ENCODE data around the gene COTL1.

The COTL1 gene

GRCh38 chr16:84617791-84618580 is at the start of gene COTL1:
TSS of gene COTL1 (minus strand) at chr16:84618078. CDS start at chr16:84617914, 164 bp downstream.
- DNase-seq (ENCODE audit: low read depth, low spot score) = peak; percentile 99

- DNase-seq (ENCODE audit: low read depth, low spot score) = no peak
Measured at GRCh38 chr16:84665843-84666242, 48.0 kb upstream of the COTL1 start.

GRCh38 chr16:84665359-84665758 is 47.5 kb upstream of the COTL1 start:
- DNase-seq (ENCODE audit: low read depth, low spot score) = no peak

DNA sequence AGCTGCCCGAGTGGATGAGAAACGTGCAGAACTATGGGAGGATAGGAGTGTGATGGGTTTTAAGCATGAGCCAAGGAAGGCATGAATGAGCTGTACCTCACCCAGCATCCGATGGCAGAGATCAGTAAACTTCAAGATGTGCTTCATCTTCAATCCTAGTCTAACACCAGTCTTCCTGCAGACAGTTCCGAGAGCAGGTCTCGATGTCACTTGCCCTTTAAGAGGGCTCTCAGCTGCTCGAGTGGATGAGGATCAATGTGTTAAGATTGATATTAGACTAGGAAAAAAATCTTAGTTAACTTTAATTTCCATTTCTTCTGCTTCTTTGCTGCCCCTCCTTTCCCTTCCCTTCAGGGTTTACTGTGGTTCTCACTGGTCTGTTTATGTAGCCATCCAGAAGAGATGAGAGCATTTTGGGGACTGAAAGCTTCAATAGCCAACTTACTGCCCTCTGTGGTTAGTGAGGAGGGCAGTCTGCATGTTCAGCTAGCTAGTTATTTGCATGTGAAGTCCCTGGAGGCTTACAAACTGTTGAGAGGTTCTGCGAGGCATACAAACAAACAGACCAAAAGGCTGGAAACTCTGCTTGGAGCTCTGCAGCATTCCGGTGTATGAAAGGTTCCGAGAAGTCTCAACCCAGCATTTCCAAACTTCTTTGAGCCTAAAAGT is 45.7 kb upstream of the COTL1 start:
- no peak for DNase-seq (ENCODE audit: low read depth, low spot score)

DNA sequence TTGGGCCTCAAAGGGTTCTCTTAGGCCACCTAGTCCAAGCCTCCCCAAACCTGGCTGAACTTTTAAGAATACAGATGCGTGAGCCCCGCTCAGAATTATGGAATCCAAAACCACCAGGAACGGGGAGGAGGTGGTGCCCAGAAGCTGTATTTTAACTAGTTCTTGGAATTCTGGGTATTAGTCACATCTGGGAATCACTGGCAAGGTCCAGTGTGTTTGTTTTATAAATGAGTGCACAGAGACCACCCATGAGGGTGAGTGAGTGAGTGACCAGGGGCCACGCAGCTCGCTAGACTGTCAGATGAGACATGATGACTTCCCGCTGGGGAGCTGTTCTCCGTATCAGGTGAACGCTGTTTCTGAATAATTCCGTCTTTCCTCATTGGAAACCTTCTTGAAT is 44.6 kb upstream of the COTL1 start:
- DNase-seq (ENCODE audit: low read depth, low spot score) = no peak

DNA sequence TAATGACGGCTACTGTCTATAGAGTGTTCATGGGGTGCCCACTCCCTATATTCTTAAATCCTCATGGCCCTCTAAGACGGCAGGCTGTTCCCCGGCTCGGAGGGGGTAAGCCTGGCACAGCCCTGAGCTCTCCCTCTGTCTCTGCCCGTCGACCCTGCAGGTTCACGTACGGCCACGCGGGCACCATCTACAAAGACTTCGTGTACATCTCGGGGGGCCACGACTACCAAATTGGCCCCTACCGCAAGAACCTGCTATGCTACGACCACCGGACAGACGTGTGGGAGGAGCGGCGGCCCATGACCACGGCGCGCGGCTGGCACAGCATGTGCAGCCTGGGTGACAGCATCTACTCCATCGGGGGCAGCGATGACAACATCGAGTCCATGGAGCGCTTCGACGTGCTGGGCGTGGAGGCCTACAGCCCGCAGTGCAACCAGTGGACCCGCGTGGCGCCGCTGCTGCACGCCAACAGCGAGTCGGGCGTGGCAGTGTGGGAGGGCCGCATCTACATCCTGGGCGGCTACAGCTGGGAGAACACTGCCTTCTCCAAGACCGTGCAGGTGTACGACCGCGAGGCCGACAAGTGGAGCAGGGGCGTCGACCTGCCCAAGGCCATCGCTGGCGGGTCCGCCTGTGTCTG is 43.7 kb upstream of the COTL1 start:
- no peak for DNase-seq (ENCODE audit: low read depth, low spot score)

DNA sequence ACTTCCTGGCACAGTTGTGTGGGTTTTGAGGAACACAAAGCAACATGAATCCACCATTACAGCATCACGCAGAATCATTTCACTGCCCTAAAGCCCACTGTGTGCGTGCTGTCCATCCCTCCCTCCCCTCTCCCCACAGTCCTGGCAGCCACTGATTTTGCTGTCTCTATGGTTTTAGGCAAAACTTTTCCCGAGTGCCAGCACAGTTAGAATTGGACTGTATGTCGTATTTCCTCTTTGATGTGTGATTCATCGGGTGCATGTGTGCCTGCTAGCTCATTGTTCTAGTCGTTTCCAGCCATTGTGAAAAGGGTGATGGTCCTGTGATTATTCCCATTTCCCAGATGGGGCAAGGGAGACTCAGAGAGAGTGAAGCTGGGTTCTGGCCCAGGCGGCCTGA is 43.1 kb upstream of the COTL1 start:
- peak; percentile 30 for DNase-seq (ENCODE audit: low read depth, low spot score)

GRCh38 chr16:84659656-84660300 is 41.9 kb upstream of the COTL1 start:
- no peak for DNase-seq (ENCODE audit: low read depth, low spot score)

DNA sequence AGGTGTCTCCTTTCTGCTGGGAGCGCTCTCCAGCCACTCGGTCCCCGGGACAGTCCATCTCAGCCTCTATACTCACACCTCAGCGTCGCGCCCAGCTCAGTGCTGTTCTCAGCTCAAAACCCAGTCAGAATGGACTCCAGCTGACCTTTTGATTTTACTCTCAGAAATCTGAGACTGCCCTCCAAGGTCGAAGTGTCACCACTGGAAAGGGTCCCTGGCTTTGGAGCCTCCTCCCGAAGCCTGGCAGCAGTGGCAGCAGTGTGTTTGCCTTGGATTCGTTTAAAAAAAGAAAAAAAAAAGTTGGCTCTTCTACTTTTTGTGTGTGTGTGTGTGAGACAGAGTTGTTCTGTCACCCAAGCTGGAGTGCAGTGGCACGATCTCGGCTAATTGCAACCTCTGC is 40.8 kb upstream of the COTL1 start:
- no peak for DNase-seq (ENCODE audit: low read depth, low spot score)

- no peak for DNase-seq (ENCODE audit: low read depth, low spot score)
Measured at GRCh38 chr16:84657229-84657837, 39.5 kb upstream of the COTL1 start.

DNA sequence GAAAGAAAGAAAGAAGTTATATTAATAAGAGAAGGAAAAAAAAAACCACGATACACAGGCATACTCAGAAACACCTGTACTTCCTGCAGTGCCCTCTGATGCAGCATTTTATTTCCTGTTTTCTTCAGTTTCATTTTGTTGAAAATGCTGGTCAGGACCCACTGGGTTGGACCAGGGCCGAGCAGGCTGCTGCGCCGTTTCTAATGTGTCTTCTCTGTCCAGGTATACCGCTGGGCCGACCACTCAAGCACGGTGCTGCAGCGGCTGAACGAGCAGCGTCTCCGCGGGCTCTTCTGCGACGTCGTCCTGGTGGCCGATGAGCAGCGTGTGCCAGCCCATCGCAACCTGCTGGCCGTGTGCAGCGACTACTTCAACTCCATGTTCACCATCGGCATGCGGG is 38.8 kb upstream of the COTL1 start:
- DNase-seq (ENCODE audit: low read depth, low spot score) = no peak

GRCh38 chr16:84654998-84655397 is 37.1 kb upstream of the COTL1 start:
- no peak for DNase-seq (ENCODE audit: low read depth, low spot score)

GRCh38 chr16:84654238-84654637 is 36.4 kb upstream of the COTL1 start:
- DNase-seq (ENCODE audit: low read depth, low spot score) = no peak

GRCh38 chr16:84652566-84652965 is 34.7 kb upstream of the COTL1 start:
- no peak for DNase-seq (ENCODE audit: low read depth, low spot score)

GRCh38 chr16:84650062-84650991 is 32.4 kb upstream of the COTL1 start:
- DNase-seq (ENCODE audit: low read depth, low spot score) = peak; percentile 51

- DNase-seq (ENCODE audit: low read depth, low spot score) = no peak
Measured at GRCh38 chr16:84649511-84649861, 31.6 kb upstream of the COTL1 start.

DNA sequence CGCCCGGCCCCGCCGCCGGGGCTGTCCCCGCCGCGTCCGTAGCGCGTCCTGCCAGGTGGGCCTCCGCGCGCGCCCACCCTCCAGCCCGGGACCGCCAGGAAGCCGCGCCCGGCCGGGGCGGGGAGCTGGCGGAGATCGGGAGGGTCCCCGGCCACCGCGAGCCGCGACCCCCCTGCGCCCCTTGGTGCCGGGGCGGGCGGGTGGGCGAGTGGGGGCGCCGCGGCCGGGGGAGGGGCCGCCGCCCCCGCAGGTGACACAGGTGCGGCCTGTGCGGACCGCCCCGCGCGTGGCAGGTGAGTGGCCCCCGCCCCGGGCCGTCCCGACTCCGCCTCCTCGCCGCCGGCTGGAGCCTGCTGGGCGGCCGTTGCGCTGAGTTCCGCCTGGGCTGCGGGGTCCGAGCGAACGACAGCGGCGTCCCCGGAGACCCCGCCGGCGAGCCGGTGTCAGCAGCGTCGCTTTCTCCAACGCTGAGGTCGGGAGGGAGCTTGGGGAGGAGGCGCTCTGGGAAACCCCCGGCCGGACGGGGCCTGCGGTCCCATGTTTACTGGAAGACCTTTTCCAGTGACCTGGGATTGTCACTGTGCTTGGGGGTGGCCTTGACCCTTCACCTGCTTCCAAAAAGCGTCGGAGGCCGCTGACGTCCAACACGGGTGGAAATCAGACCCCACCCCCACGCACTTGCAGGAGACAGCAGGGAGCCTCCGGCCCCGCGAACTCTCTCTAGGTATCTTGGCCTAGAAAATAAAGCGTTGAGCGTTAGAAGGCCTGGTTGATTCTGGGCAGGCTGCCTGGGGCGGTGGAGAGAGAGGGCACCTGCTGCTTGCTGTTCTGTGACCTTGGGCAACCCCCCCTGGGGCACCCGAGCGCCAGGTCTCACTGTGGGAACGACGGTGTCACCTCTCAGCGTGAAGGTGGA is 31.0 kb upstream of the COTL1 start:
- peak; percentile 35 for DNase-seq (ENCODE audit: low read depth, low spot score)

DNA sequence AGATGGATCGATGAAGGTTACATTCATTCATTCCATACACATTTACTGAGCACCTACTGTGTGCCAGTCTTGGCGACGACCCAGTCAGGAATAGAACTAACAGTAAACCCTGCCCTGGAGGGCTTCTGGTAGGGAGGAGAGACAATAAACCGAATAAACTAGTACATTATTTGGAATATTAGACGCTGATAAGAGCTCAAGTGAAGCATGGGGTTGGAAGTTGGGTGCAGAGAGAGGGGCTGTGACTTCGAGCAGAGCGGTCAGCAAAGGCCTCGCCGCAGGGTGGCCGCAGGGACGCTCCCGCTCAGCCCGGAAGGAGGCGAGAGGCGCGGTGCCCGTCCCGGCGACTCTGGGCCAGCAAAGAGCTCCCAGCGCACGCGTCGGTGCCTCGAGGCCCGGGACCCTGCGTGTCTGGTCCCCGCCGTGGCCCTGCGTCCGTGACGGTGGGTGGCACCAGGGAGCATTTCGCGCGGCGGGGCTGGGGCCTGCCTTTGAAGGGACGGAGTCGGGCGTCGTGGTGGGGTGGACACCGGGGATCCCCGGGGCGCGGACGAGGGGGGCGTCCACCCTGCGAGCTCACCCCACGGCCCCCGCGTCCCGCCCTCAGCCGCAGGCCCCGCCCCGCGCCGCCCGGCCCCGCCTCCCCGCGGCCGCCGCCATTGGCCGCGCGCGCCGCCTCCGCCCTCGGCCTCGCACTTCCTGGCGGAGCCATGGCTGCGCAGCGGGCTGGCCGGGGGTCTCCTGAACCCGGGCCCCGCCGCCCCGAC is 30.1 kb upstream of the COTL1 start, which contains the start of gene KLHL36:
KLHL36 (plus strand) TSS at position 684 of the 767 bp plus-strand sequence. CDS start 2,357 bp downstream, outside the sequence.
- peak; percentile 77 for DNase-seq (ENCODE audit: low read depth, low spot score)

GRCh38 chr16:84643674-84644073 is 25.8 kb upstream of the COTL1 start:
- DNase-seq (ENCODE audit: low read depth, low spot score) = no peak

All from astrocyte of the hippocampus (primary cell).